Amniotic epithelial cell (primary cell): ENCODE results near the gene TDRD1.

Source experiments
- DNase-seq: peaks from one replicate; pipeline ENCODE4 v3.0.0-alpha.2; 2010; ENCODE audit warnings: low read depth

Gene TDRD1

GRCh38 chr10:114266521-114266920 lies 87.4 kb downstream of the TDRD1 start:
- DNase-seq, result peak; percentile 70

GRCh38 chr10:114271075-114271778 lies 92.1 kb downstream of the TDRD1 start:
- no peak for DNase-seq

GRCh38 chr10:114271779-114272167 lies 92.6 kb downstream of the TDRD1 start:
- DNase-seq, result peak; percentile 95

- no peak for DNase-seq
These were observed 93.5 kb downstream of the TDRD1 start for GRCh38 chr10:114272696-114273095.

- no peak for DNase-seq
These were observed 94.8 kb downstream of the TDRD1 start for GRCh38 chr10:114273910-114274309.

- DNase-seq, result no peak
These were observed 95.7 kb downstream of the TDRD1 start for GRCh38 chr10:114274616-114275453.

GRCh38 chr10:114276066-114276465 lies 96.9 kb downstream of the TDRD1 start:
- no peak for DNase-seq

GRCh38 chr10:114276671-114277070 lies 97.5 kb downstream of the TDRD1 start:
- no peak for DNase-seq

GRCh38 chr10:114278140-114278883 lies 99.2 kb downstream of the TDRD1 start:
- no peak for DNase-seq

- no peak for DNase-seq
These were observed 99.7 kb downstream of the TDRD1 start for GRCh38 chr10:114278884-114279191.

- DNase-seq, result no peak
These were observed 100.1 kb downstream of the TDRD1 start for GRCh38 chr10:114279289-114279688.

GRCh38 chr10:114279901-114280644 lies 100.9 kb downstream of the TDRD1 start:
- DNase-seq, result no peak

- DNase-seq, result no peak
These were observed 101.9 kb downstream of the TDRD1 start for GRCh38 chr10:114281006-114281405.

- DNase-seq, result no peak
These were observed 102.3 kb downstream of the TDRD1 start for GRCh38 chr10:114281461-114281860.
